SK-N-SH treated with all-trans-retinoic acid at 6 μM for 48 hours (cell line): ENCODE data around the gene ORC2.
"Not testable (repeated sequence)": the region's sequence is repeated elsewhere in the genome, so short reads cannot be mapped to it uniquely, and the experiment has no call there.

Experiments
- PPARA ChIP-seq: fragments of 250-450 bp; sonication (Bioruptor Pico); IDR thresholded peaks from 2 replicates; pipeline ENCODE4 v1.5.0; 2020; ENCODE audit warnings: mild to moderate bottlenecking, borderline replicate concordance
- RARB ChIP-seq: fragments of 250-450 bp; sonication (Bioruptor Pico); IDR thresholded peaks from 2 replicates; pipeline ENCODE4 v1.8.0; 2021; ENCODE audit warnings: mild to moderate bottlenecking, moderate library complexity
- TCF4 ChIP-seq: fragments of 250-450 bp; sonication (Bioruptor Pico); IDR thresholded peaks from 2 replicates; pipeline ENCODE4 v1.8.0; 2021; ENCODE audit warnings: mild to moderate bottlenecking, moderate library complexity, borderline replicate concordance
- TOX ChIP-seq: fragments of 250-450 bp; sonication (Bioruptor Pico); IDR thresholded peaks from 2 replicates; pipeline ENCODE4 v1.8.0; 2021; ENCODE audit warnings: mild to moderate bottlenecking, moderate library complexity, borderline replicate concordance
- ZNF565 ChIP-seq: fragments of 450-650 bp; formaldehyde crosslinking; conservative IDR thresholded peaks from 2 replicates; pipeline ENCODE4 v1.5.0; 2020; ENCODE audit warnings: low read depth, mild to moderate bottlenecking, moderate library complexity
- ZNF70 ChIP-seq: fragments of 450-650 bp; formaldehyde crosslinking; IDR thresholded peaks from 2 replicates; pipeline ENCODE4 v1.5.0; 2020; ENCODE audit warnings: mild to moderate bottlenecking, moderate library complexity
- TF ChIP-seq, protein P1 (sequence below): fragments of 250-450 bp; sonication (Bioruptor Pico); IDR thresholded peaks from 2 replicates; pipeline ENCODE4 v1.5.1; 2021; ENCODE audit warnings: mild to moderate bottlenecking, moderate library complexity
- TF ChIP-seq, protein P2 (sequence below): fragments of 250-450 bp; sonication (Bioruptor Pico); IDR thresholded peaks from 2 replicates; pipeline ENCODE4 v1.8.0; 2020; ENCODE audit warnings: mild to moderate bottlenecking, moderate library complexity, borderline replicate concordance

DNA sequence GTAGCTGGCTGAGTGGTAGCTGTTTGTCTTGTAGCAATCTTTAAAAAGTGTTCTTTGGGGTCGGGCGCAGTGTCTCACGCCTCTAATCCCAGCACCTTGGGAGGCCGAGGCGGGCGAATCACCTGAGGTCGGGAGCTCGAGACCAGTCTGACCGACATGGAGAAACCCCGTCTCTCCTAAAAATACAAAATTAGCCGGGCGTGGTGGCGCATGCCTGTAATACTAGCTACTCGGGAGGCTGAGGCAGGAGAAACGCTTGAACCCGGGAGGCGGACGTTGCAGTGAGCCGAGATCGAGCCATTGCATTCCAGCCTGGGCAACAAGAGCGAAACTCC, 425 bp upstream of the ORC2 start:
- TF ChIP-seq, protein P1, sequence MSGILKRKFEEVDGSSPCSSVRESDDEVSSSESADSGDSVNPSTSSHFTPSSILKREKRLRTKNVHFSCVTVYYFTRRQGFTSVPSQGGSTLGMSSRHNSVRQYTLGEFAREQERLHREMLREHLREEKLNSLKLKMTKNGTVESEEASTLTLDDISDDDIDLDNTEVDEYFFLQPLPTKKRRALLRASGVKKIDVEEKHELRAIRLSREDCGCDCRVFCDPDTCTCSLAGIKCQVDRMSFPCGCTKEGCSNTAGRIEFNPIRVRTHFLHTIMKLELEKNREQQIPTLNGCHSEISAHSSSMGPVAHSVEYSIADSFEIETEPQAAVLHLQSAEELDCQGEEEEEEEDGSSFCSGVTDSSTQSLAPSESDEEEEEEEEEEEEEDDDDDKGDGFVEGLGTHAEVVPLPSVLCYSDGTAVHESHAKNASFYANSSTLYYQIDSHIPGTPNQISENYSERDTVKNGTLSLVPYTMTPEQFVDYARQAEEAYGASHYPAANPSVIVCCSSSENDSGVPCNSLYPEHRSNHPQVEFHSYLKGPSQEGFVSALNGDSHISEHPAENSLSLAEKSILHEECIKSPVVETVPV, result not testable (repeated sequence)
- TF ChIP-seq RARB (CRISPR knock-in tag); TOX; TCF4; ZNF70 (CRISPR knock-in tag); ZNF565 (CRISPR knock-in tag); PPARA: not testable (repeated sequence)
- TF ChIP-seq, protein P2, sequence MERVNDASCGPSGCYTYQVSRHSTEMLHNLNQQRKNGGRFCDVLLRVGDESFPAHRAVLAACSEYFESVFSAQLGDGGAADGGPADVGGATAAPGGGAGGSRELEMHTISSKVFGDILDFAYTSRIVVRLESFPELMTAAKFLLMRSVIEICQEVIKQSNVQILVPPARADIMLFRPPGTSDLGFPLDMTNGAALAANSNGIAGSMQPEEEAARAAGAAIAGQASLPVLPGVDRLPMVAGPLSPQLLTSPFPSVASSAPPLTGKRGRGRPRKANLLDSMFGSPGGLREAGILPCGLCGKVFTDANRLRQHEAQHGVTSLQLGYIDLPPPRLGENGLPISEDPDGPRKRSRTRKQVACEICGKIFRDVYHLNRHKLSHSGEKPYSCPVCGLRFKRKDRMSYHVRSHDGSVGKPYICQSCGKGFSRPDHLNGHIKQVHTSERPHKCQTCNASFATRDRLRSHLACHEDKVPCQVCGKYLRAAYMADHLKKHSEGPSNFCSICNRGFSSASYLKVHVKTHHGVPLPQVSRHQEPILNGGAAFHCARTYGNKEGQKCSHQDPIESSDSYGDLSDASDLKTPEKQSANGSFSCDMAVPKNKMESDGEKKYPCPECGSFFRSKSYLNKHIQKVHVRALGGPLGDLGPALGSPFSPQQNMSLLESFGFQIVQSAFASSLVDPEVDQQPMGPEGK (CRISPR knock-in tag), result not testable (repeated sequence)
